ENCODE data around the gene SLC17A9. TPM values are rescaled to one million over a fixed set of nuclear protein-coding genes. Genes with fewer than 3 reads are reported as not detected.

The SLC17A9 gene
- total and polyA plus RNA-seq, 2 of the 8 experiments (the other 6 are each of a cell fraction or from before 2014, with no cell fraction given) = 23.5 to 35.2 TPM

DNA sequence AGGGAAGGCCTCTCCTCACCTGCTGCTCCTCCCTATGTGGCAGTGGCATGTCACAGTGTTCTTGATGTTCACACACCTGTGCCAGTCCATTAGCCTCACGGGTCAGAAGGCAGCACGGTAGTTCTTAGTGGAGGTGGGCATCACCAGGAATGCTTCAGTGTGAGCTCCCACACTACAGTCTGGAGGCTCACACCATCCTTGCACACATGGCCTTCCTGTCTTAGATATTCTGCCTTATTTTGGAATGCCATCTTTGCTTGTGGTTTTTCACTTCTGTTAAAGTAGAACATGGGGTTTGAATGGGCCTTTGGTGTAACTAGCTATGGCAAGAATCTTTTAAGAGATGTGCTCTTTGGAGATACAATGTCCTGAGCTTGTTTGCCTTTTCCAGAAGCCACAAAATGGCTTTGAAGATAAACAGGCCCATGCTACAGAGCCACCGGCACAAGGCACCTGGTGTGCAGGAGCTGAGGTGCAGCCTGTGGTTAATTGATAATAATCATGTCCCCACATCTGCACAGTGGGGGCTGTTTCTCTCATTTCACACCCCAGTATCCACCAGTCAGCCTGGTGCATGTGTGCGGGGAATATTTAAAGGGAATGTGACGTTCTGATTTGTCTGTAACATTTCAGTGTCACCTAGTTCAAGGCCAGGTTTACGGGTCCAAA lies 3.2 kb upstream of the SLC17A9 start:
- no peak overlapping the region for H2BK15ac ChIP-seq (ENCODE audit: low read length)
- ChIA-PET CTCF (ENCODE audit: partially characterized antibody) (interaction anchor here (0.6 to 7.0 kb wide), 14 partner anchors 10 to 494 kb away, joined by 3 to 50 read pairs (median 4); no protein-coding TSS in a partner anchor), POLR2A (ENCODE audit: partially characterized antibody) (interaction anchor here (0.7 to 19.4 kb wide), 5 partner anchors 12 to 48 kb away, joined by 3 to 363 read pairs (median 14); partner anchors contain the start of genes DIDO1 and GID8)
- no peak overlapping the region for H2BK20ac ChIP-seq (ENCODE audit: low read length)
- no peak overlapping the region for H3K4me2 ChIP-seq (ENCODE audit: insufficient read depth in 1 of 2, low read depth in 2 of 2, low read length in 2 of 2)
- H3K56ac ChIP-seq (replicated peaks; ENCODE audit: insufficient read length, low read depth, low read length) = no peak overlapping the region
- H3K79me2 ChIP-seq (ENCODE audit: control insufficient read depth in 1 of 2, insufficient read depth in 2 of 2, low read length in 2 of 2) = peaks cover 0 to 37% of the 10 kb centered on the region in 2 experiments; a peak in 2 of 4 replicates
- no peak overlapping the region for H2AK5ac ChIP-seq (ENCODE audit: low read depth, low read length)
- WGBS, 2 experiments (ENCODE audit: extremely low coverage in 1 of 2, insufficient coverage in 1 of 2, insufficient read length in 1 of 2, insufficient replicate concordance in 2 of 2, low coverage in 1 of 2, low lambda C conversion rate in 2 of 2, missing lambda C conversion rate in 1 of 2) = 92% methylated on average over 6 of the region's 6 CpGs; no CpG with 5 or more reads in 1 of the 2 experiments
- H3K4me1 ChIP-seq (replicated peaks in 1 of 4; ENCODE audit: control insufficient read depth in 3 of 4, insufficient read depth in 4 of 4, low read length in 3 of 4) = peaks cover 2 to 18% (median 11%) of the 10 kb centered on the region in 4 experiments
- H4K20me1 ChIP-seq (replicated peaks in 1 of 2; ENCODE audit: control insufficient read depth in 1 of 2, insufficient read depth in 2 of 2, low read length in 2 of 2) = peaks cover 5 to 19% of the 10 kb centered on the region in 2 experiments
- no peak overlapping the region for H2AFZ ChIP-seq (ENCODE audit: low read length)
- no peak overlapping the region for H2BK12ac ChIP-seq (ENCODE audit: low read depth, low read length)
- H3K27ac ChIP-seq (ENCODE audit: low read depth, low read length) = no peak overlapping the region
- no peak overlapping the region for H3K18ac ChIP-seq (ENCODE audit: extremely low read depth, low read length)
- no peak overlapping the region for H3K23ac ChIP-seq (ENCODE audit: insufficient read length)
- no peaks in the 10 kb centered on the region for H3K27me3 ChIP-seq (replicated peaks in 1 of 4; ENCODE audit: control insufficient read depth in 3 of 4, extremely low read depth in 1 of 4, insufficient read depth in 3 of 4, low read length in 3 of 4)
- H3K36me3 ChIP-seq (ENCODE audit: control insufficient read depth in 2 of 4, insufficient read depth in 4 of 4, low read length in 3 of 4) = peaks cover 16 to 53% (median 34%) of the 10 kb centered on the region in 4 experiments
- no peak overlapping the region for H2BK5ac ChIP-seq (ENCODE audit: low read depth, low read length)
- no peak overlapping the region for H3K14ac ChIP-seq (ENCODE audit: insufficient read length)
- no peak overlapping the region for H4K8ac ChIP-seq (ENCODE audit: extremely low read depth, insufficient read depth, low read length)
- peaks cover 11% of the 10 kb centered on the region; the same call in 1 of the 2 replicates for H3K23me2 ChIP-seq (ENCODE audit: low read depth, low read length)
- H3K4me3 ChIP-seq (ENCODE audit: extremely low read depth in 1 of 4, insufficient read depth in 2 of 4, low read depth in 3 of 4, low read length in 4 of 4) = no peak overlapping the region
- peak overlapping the region; percentile 10 for H4K91ac ChIP-seq (replicated peaks; ENCODE audit: insufficient read length, low read length)
- peaks cover 10% of the 10 kb centered on the region; the same call in 1 of the 2 replicates for H3K79me1 ChIP-seq (ENCODE audit: low read depth, low read length)
- DNase-seq (ENCODE audit: low read depth in 1 of 2, low spot score in 2 of 2) (no peak), FAIRE-seq (no peak)
- H3K9ac ChIP-seq (replicated peaks in 1 of 4; ENCODE audit: extremely low read depth in 1 of 4, low read depth in 3 of 4, low read length in 3 of 4) = no peak overlapping the region
- no peak overlapping the region for H2BK120ac ChIP-seq (replicated peaks; ENCODE audit: low read depth, low read length)
- H3K4ac ChIP-seq (replicated peaks; ENCODE audit: insufficient read length, low read depth, low read length) = no peak overlapping the region
- no peaks in the 10 kb centered on the region for H3K9me3 ChIP-seq (ENCODE audit: insufficient read depth in 2 of 2, low read depth in 1 of 2, low read length in 1 of 2)
- no peak overlapping the region for H4K5ac ChIP-seq (ENCODE audit: insufficient read length, low read depth, low read length)
- no peak for TF ChIP-seq KDM5A (IDR thresholded peaks at IDR 0.05; ENCODE audit: low read length)
- TF ChIP-seq SAP30 (IDR thresholded peaks at IDR 0.05; ENCODE audit: insufficient read depth, insufficient replicate concordance, low read length) = no peak
- no peak for TF ChIP-seq HDAC6 (IDR thresholded peaks at IDR 0.05; ENCODE audit: low read depth, low read length)
- TF ChIP-seq NRF1 (IDR thresholded peaks at IDR 0.05; ENCODE audit: low read depth, low read length) = no peak
- peak; percentile 18; the same call in 1 of the 2 replicates for TF ChIP-seq POLR2AphosphoS5 (IDR thresholded peaks at IDR 0.05; ENCODE audit: low read depth, low read length)
- TF ChIP-seq BCL11A (IDR thresholded peaks at IDR 0.05; ENCODE audit: low read depth in 2 of 2, low read length in 2 of 2) = no peak
- no peak for TF ChIP-seq POU5F1 (IDR thresholded peaks at IDR 0.05; ENCODE audit: low read depth, low read length)

Data from H1 (cell line).